ENCODE measurements around the gene ELMO1. TPM values are rescaled to one million over a fixed set of nuclear protein-coding genes. Genes with fewer than 3 reads are reported as not detected.

ELMO1 gene
- total RNA-seq, 1 donor from 2014 or later: 132 TPM

GRCh38 chr7:37040330-37040729 lies 408.3 kb downstream of the ELMO1 start:
- Mint-ChIP-seq H3K36me3 (ENCODE audit: low read depth) (peaks cover 64% of the 10 kb centered on the region), H3K27me3 (no peaks in the 10 kb centered on the region)
- CTCF ChIA-PET: no interaction called here

GRCh38 chr7:37039131-37039749 lies 409.4 kb downstream of the ELMO1 start:
- H3K27me3 Mint-ChIP-seq: no peaks in the 10 kb centered on the region
- no peak overlapping the region for H3K4me3 Mint-ChIP-seq
- no peaks in the 10 kb centered on the region for H3K4me1 Mint-ChIP-seq
- no peak for TF ChIP-seq CTCF (IDR thresholded peaks at IDR 0.05)
- peaks cover 62% of the 10 kb centered on the region for H3K36me3 Mint-ChIP-seq (ENCODE audit: low read depth)
- DNase-seq (no peak), ATAC-seq (ENCODE audit: low read depth) (no peak)
- intact Hi-C loops (cut with micrococcal nuclease): no loop called here
- POLR2A ChIA-PET: no interaction called here
- CTCF ChIA-PET: no interaction called here
- H3K9me3 Mint-ChIP-seq: peaks cover 10% of the 10 kb centered on the region
- H3K27ac Mint-ChIP-seq: no peak overlapping the region

More at GRCh38 chr7:37040330-37040729, 408.3 kb downstream of the ELMO1 start:
- no peak for ATAC-seq (ENCODE audit: low read depth)
- H3K27ac Mint-ChIP-seq: no peak overlapping the region
- no peak for DNase-seq
- POLR2A ChIA-PET: no interaction called here
- no peak overlapping the region for H3K4me3 Mint-ChIP-seq
- H3K4me1 Mint-ChIP-seq: peaks cover under 1% of the 10 kb centered on the region
- intact Hi-C loops (cut with micrococcal nuclease): no loop called here
- H3K9me3 Mint-ChIP-seq: peaks cover 10% of the 10 kb centered on the region
- no peak for TF ChIP-seq CTCF (IDR thresholded peaks at IDR 0.05)

- ATAC-seq (ENCODE audit: low read depth) (no peak), DNase-seq (no peak)
- Mint-ChIP-seq H3K4me1 (no peaks in the 10 kb centered on the region), H3K4me3 (no peak overlapping the region), H3K27ac (no peak overlapping the region), H3K36me3 (ENCODE audit: low read depth) (peaks cover 64% of the 10 kb centered on the region), H3K27me3 (no peaks in the 10 kb centered on the region), H3K9me3 (peaks cover 10% of the 10 kb centered on the region)
- TF ChIP-seq CTCF (IDR thresholded peaks at IDR 0.05): no peak
- ChIA-PET POLR2A (no interaction called here), CTCF (no interaction called here)
- intact Hi-C loops (cut with micrococcal nuclease): no loop called here
Measured at GRCh38 chr7:37038706-37039105, 410.0 kb downstream of the ELMO1 start.

- no peak overlapping the region for H3K27ac Mint-ChIP-seq
- POLR2A ChIA-PET: no interaction called here
- CTCF ChIA-PET: no interaction called here
Measured at GRCh38 chr7:37037286-37037685, 411.4 kb downstream of the ELMO1 start.

GRCh38 chr7:37035631-37036030 lies 413.0 kb downstream of the ELMO1 start:
- ChIA-PET CTCF (no interaction called here), POLR2A (no interaction called here)
- ATAC-seq (ENCODE audit: low read depth) (no peak), DNase-seq (no peak)
- Mint-ChIP-seq H3K4me3 (no peak overlapping the region), H3K27me3 (no peaks in the 10 kb centered on the region), H3K9me3 (peaks cover 10% of the 10 kb centered on the region), H3K27ac (no peak overlapping the region), H3K36me3 (ENCODE audit: low read depth) (peaks cover 75% of the 10 kb centered on the region), H3K4me1 (no peaks in the 10 kb centered on the region)
- intact Hi-C loops (cut with micrococcal nuclease): no loop called here
- TF ChIP-seq CTCF (IDR thresholded peaks at IDR 0.05): no peak

More at GRCh38 chr7:37037286-37037685, 411.4 kb downstream of the ELMO1 start:
- DNase-seq (no peak), ATAC-seq (ENCODE audit: low read depth) (no peak)
- intact Hi-C loops (cut with micrococcal nuclease): no loop called here
- Mint-ChIP-seq H3K9me3 (peaks cover 10% of the 10 kb centered on the region), H3K4me1 (no peaks in the 10 kb centered on the region), H3K27me3 (no peaks in the 10 kb centered on the region), H3K36me3 (ENCODE audit: low read depth) (peaks cover 68% of the 10 kb centered on the region), H3K4me3 (no peak overlapping the region)
- no peak for TF ChIP-seq CTCF (IDR thresholded peaks at IDR 0.05)

All from activated B cell treated with CpG ODN at 0.5 μM for 24 hours (primary cell).